Suprapubic skin (tissue), 4 donors: ENCODE measurements around the gene SPINDOC. TPM values are rescaled to one million over a fixed set of nuclear protein-coding genes. Genes with fewer than 3 reads are reported as not detected.
A peak's percentile ranks its signal among the peaks of the same experiment; 100 is the strongest.

Source experiments
- DNase-seq, 2 donors: peaks; one replicate each; pipeline ENCODE4 v3.0.0-alpha.2; 2019; ENCODE audit warnings: low spot score in 2 of 2
- H3K27ac ChIP-seq: fragments of 200-600 bp; sonication (generic); one replicate; pipeline ENCODE4 v1.5.1; 2019
- H3K27me3 ChIP-seq: fragments of 200-600 bp; sonication (generic); one replicate; pipeline ENCODE4 v1.5.1; 2019
- H3K36me3 ChIP-seq: fragments of 200-600 bp; sonication (generic); one replicate; pipeline ENCODE4 v1.5.1; 2019
- H3K4me1 ChIP-seq: fragments of 200-600 bp; sonication (generic); one replicate; pipeline ENCODE4 v1.5.1; 2019
- H3K4me3 ChIP-seq: fragments of 200-600 bp; sonication (generic); one replicate; pipeline ENCODE4 v1.5.1; 2019; ENCODE audit warnings: mild to moderate bottlenecking
- H3K9me3 ChIP-seq: fragments of 200-600 bp; sonication (generic); one replicate; pipeline ENCODE4 v1.5.1; 2019
- CTCF ChIP-seq, 2 donors: fragments of 200-600 bp in 1 of 2; fragments of 450-650 bp in 1 of 2; sonication (generic) in 1 of 2; IDR thresholded peaks; one replicate each; pipeline ENCODE4 v1.5.1; 2016 to 2019; ENCODE audit warnings: antibody characterized with exemption in 2 of 2, mild to moderate bottlenecking in 1 of 2, moderate library complexity in 1 of 2
- EP300 ChIP-seq: sonication (generic); formaldehyde crosslinking; IDR thresholded peaks from one replicate; pipeline ENCODE4 v1.6.1; 2017; ENCODE audit warnings: antibody characterized with exemption
- POLR2A ChIP-seq, 2 donors: fragments of 450-650 bp; IDR thresholded peaks; one replicate each; pipeline ENCODE4 v1.6.1; 2017; ENCODE audit warnings: antibody characterized with exemption in 2 of 2, mild to moderate bottlenecking in 2 of 2, moderate library complexity in 2 of 2
- POLR2AphosphoS5 ChIP-seq, 3 donors: sonication (generic); formaldehyde crosslinking; IDR thresholded peaks; one replicate each; pipeline ENCODE4 v1.6.1; 2017; ENCODE audit warnings: antibody characterized with exemption in 3 of 3
- WGBS: methylation state at CpG from one replicate; pipeline ENCODE4 v1.1.5; 2018; 5-methylcytosine and 5-hydroxymethylcytosine counted together
- total RNA-seq, 4 donors: library from RNA; depleted of rRNA; stranded (reverse); fragments of >200 nt; gene quantifications; one replicate each; pipeline ENCODE4 v1.1.0, GENCODE V29; 2016

The SPINDOC gene
- total RNA-seq, 4 donors from 2014 or later = 3.9 to 9.4 (median 6.3) TPM

DNA sequence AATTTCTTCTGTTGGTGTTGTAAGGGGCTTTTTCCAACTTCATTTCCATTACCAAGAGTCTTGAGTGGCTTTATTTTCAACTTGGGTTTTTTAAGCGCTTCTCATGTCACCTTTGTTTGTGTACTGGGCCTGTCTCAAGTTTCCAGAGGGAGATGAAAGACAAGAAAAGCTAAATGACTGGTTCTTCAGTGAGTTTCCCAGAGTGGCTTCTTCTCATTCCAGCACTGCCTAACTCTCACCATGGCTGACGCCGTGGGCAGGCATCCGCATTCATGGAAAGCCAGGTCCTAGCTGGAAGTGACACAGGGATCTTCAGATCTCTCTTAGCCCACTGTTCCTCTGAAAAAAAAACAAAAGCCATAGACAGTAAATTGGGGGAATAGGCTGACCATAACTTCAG lies 54.3 kb downstream of the SPINDOC start:
- H3K4me3 ChIP-seq = no peak overlapping the region
- no peaks in the 10 kb centered on the region for H3K36me3 ChIP-seq
- DNase-seq = no peak
- 88% methylated on average over 4 of the region's 4 CpGs for WGBS
- H3K27ac ChIP-seq = no peak overlapping the region
- TF ChIP-seq CTCF (IDR thresholded peaks at IDR 0.05) = no peak
- TF ChIP-seq POLR2AphosphoS5 (IDR thresholded peaks at IDR 0.05) = no peak
- no peak for TF ChIP-seq EP300
- no peak for TF ChIP-seq POLR2A (IDR thresholded peaks at IDR 0.05)
- H3K4me1 ChIP-seq = peaks cover 74% of the 10 kb centered on the region
- H3K9me3 ChIP-seq = no peaks in the 10 kb centered on the region
- H3K27me3 ChIP-seq = no peaks in the 10 kb centered on the region

GRCh38 chr11:63868399-63869064 lies 55.3 kb downstream of the SPINDOC start:
- no peaks in the 10 kb centered on the region for H3K9me3 ChIP-seq
- H3K36me3 ChIP-seq = no peaks in the 10 kb centered on the region
- WGBS = 24% methylated on average over 9 of the region's 9 CpGs
- H3K4me3 ChIP-seq = no peak overlapping the region
- TF ChIP-seq CTCF (IDR thresholded peaks at IDR 0.05) (no peak), POLR2AphosphoS5 (IDR thresholded peaks at IDR 0.05) (no peak), EP300 (no peak), POLR2A (IDR thresholded peaks at IDR 0.05) (no peak)
- no peak for DNase-seq
- H3K27me3 ChIP-seq = no peaks in the 10 kb centered on the region
- peak overlapping the region; percentile 77 for H3K27ac ChIP-seq
- peaks cover 79% of the 10 kb centered on the region for H3K4me1 ChIP-seq

GRCh38 chr11:63869171-63869591 lies 55.9 kb downstream of the SPINDOC start:
- DNase-seq = no peak
- TF ChIP-seq EP300 = no peak
- TF ChIP-seq CTCF (IDR thresholded peaks at IDR 0.05) = no peak
- TF ChIP-seq POLR2AphosphoS5 (IDR thresholded peaks at IDR 0.05) = no peak
- TF ChIP-seq POLR2A (IDR thresholded peaks at IDR 0.05) = no peak
- H3K4me3 ChIP-seq = no peak overlapping the region
- H3K4me1 ChIP-seq = peaks cover 85% of the 10 kb centered on the region
- H3K27me3 ChIP-seq = no peaks in the 10 kb centered on the region
- no peaks in the 10 kb centered on the region for H3K36me3 ChIP-seq
- peak overlapping the region; percentile 77 for H3K27ac ChIP-seq
- no peaks in the 10 kb centered on the region for H3K9me3 ChIP-seq
- 33% methylated on average over 1 of the region's 7 CpGs for WGBS

DNA sequence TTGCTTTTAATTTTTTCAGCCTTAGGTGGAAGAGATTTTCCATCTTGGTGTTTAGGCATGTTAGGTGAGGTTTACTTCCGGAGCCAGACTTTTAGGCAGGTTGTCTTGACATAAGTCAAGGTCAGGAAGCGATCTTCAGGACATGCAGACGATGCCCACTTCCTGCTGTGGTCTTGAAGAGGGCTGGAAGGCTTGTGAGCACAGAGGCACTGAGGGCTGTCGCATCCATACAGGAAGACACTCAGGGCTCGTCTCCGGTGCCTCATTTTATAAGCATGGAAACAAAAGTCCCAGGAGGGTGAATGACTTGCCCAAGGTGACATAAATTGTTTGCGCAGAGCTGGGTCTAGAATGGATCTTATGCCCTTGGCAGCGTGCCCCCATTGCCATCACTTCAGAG lies 56.4 kb downstream of the SPINDOC start:
- no peaks in the 10 kb centered on the region for H3K9me3 ChIP-seq
- H3K27me3 ChIP-seq = no peaks in the 10 kb centered on the region
- H3K27ac ChIP-seq = peak overlapping the region; percentile 77
- WGBS = 49% methylated on average over 7 of the region's 8 CpGs
- TF ChIP-seq EP300 (no peak), POLR2AphosphoS5 (IDR thresholded peaks at IDR 0.05) (no peak), POLR2A (IDR thresholded peaks at IDR 0.05) (no peak), CTCF (IDR thresholded peaks at IDR 0.05) (no peak)
- no peak for DNase-seq
- H3K4me3 ChIP-seq = no peak overlapping the region
- H3K4me1 ChIP-seq = peaks cover 90% of the 10 kb centered on the region
- H3K36me3 ChIP-seq = no peaks in the 10 kb centered on the region

- no peak for DNase-seq
- H3K27me3 ChIP-seq = no peaks in the 10 kb centered on the region
- 39% methylated on average over 14 of the region's 14 CpGs for WGBS
- H3K4me1 ChIP-seq = peaks cover 85% of the 10 kb centered on the region
- H3K27ac ChIP-seq = peak overlapping the region; percentile 77
- TF ChIP-seq POLR2AphosphoS5 (IDR thresholded peaks at IDR 0.05) (no peak), EP300 (no peak), CTCF (IDR thresholded peaks at IDR 0.05) (no peak), POLR2A (IDR thresholded peaks at IDR 0.05) (no peak)
- H3K36me3 ChIP-seq = no peaks in the 10 kb centered on the region
- H3K4me3 ChIP-seq = no peak overlapping the region
- no peaks in the 10 kb centered on the region for H3K9me3 ChIP-seq
Measured at GRCh38 chr11:63870351-63871140, 57.3 kb downstream of the SPINDOC start.
